HG03354 (cell line): ENCODE data around the gene SPIC.
"Not testable (repeated sequence)": the region's sequence is repeated elsewhere in the genome, so short reads cannot be mapped to it uniquely, and the experiment has no call there.

Experiments used
- ATAC-seq: cut with Tn5 transposase; IDR thresholded peaks from one replicate; pipeline ENCODE4 v1.9.1; 2021; ENCODE audit warnings: mild to moderate bottlenecking; ENCODE audit not compliant: unreplicated experiment, poor library complexity, severe bottlenecking

The SPIC gene

DNA sequence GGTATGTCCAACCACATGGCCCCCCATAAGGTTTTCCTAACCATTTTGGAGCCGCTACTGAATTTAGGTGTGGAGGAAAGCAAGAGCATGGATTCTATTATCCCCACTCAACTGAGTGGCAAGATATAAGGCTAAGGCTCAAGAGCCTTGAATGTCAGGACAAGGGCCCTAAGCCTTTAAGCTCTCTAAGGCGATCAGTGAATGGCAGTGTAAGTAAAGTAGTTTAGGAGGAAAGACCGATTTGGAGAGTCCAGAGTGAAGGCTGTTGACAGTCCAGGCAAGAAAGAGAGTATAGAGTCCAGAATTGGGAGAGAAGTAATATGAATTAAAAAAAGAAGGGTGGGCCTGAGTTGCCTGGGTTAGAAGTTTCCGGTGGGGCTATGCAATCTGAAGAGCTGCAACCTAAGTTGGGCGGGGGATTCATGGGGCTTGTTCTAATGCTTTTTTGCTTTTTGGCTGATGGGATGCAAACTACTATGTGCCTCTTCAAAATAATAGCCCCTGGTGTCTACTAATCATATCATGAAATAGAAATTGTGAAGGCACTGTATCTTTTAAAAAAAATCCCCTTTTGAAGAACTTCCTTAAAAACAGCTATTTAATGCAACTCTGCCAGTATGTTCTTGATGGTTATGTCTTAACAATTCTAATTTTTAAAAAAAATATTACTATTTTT, at the start of gene SPIC:
TSS of gene SPIC (plus strand) at position 626 of the 676 bp plus-strand sequence. CDS start 1,569 bp downstream, outside the sequence.
- ATAC-seq = no peak

DNA sequence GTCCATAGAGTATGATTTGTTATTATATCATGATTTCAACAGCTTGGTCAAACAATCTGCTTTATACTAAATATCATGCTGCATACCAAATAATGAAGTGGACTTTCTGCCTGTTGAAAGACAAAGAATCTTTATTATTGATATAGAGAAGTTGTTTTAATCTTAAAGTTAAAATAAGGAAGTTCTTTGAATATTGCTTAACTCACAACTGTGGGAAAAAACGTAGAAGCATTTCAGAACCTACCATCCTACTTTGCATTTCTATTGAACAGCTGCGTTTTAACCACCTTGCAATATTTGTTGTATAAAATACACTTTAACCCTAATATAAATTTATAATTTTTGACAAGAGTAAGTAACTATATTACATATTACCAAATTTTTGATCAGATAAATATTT, 44.7 kb upstream of the SPIC start:
- no peak for ATAC-seq

DNA sequence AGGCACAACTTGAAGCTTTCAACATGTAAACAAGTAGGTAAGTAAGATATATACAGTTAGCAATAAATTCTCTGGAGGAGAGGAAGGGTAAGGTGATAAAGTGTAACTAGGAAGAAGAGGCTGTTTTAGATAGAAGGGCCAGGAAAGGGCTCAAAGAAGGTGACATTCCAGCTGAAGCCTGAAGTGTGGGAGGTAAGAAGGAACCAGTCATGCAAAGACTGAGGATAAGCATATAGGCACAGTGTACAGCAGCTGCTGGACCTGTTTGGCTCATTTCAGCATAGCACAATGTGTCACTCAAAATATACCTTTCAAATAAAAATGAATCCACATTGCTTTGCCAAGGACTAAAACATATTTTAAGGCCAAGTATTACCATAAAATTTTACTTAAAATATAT, 39.0 kb upstream of the SPIC start:
- no peak for ATAC-seq

DNA sequence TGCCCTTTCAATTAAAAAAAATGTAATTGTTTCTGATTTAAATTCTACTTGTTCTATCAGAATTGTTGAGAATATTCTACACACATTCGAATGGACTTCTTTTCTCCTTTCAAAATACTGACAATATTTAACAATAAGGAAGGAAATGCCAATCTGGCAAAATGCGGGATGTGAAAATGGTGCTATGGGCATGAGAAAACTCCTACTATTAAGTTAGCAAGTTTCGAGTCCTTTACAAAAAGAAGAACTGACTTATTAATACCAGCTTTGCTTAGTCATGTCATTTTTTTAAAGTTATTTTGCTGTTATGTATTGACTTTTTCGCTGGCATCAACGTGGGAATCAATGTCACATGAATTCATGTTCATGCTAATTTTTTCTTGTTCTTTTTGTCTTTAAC, 35.9 kb upstream of the SPIC start:
- no peak for ATAC-seq

DNA sequence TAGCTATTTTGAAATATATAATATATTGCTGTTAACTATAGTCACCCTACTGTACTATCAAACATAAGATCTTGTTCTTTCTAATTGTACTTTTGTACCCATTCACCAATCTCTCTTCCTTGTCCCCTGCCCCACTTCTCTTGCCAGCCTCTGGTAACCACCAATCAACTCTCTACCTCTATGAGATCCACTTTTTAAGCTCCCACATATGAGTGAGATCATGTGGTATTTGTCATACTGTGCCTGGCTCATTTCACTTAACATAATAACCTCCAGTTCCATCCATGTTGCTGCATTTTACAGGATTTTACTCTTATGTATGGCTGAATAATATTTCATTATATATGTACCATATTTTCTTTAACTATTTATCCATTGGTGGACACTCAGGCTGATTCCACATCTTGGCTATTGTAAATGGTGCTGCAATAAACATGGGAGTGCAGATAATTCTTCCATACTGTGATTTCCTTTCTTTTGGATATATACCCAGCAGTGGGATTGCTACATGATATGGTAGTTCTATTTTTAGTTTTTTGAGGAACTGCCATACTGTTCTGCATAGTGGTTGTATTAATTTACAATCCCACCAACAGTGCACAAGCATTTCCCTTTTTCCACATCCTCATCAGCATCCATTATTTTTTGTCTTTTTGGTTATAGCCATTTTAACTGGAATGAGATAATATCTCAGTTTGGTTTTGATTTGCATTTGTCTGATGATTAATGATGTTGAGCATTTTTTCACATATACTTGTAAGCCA, 33.5 kb upstream of the SPIC start:
- ATAC-seq = no peak

DNA sequence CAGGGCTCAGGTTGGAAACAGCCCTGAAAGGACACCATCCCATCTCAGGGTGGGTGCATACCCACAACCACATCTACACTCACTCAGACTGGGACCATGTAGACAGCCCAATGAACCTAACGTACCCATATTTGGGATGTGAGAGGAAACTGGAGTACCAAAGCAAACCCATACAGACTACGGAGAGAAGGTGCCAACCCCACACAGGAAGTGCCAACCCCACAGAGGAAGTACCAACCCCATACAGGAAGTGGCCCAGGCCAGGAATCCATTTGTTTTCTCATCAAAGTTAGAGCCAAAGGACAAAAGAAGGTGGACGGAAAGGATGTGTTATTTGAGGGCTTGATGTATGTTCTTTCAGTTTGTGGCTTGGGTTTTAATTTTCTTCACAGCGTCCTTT, 19.5 kb upstream of the SPIC start:
- no peak for ATAC-seq

DNA sequence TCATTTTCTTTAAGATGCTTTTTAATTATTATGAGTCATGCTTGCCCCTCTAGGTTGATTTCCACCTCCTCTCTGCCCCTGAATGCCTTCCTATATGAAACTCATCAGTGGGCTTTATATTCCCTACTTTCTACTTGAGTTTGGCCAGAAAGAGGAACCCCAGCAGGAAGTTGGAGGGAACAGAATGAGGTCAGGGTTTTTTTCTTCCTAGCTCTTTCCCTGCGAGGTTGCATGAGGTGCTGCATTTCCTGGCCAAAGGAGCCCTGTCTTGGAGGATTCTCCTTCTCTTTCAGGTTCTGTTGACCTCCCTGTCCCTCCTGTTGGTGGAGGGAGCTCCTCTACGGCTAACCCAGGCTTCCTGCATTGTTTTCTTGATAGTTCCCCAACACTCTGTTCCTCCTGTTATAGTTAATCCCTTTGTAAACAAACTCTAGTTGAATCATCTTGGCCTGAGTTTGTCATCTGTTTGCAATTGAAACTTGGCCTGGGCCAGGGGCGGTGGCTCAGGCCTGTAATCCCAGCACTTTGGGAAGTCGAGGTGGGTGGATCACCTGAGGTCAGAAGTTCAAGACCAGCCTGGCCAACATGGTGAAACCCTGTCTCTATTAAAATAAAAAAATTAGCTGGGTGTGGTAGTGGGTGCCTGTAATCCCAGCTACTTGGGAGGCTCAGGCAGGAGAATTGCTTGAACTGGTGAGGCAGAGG, 15.3 kb upstream of the SPIC start:
- ATAC-seq = no peak

DNA sequence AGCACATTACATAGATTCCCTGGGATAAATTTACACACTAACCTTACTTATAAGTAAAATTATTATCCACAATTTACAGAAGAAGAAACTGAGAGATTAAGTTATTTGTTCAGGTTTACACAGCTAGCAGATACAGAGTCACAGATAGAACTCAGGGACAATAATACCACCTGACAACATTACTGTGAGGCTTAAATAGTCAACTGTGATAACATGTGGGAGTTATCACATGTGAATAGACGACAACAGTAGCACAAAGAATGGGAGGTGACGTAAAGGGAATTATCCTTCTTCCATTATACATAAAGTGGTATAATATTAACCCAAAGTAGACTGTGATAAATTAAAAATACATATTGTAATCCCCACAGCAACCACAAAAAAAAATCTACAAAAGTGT, 6.2 kb upstream of the SPIC start:
- ATAC-seq = no peak

DNA sequence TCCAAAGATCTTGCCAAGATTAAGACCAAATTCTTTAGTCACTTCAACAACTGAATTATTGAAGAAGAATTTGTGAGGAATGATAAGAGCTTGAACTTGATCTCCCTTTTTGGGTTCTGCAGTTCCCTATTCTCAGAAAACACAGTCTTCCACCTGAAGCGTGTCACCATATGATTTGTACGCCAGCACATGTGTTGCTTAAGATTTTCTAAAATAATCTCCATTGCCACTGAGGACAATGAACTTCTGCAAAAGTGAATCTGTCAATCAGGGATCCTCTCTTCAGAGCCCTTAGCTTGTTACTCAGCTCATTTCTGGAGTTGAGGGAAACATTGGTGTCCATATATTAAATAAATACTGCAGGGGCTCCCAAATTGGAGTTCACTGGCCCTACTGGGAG, 4.2 kb upstream of the SPIC start:
- ATAC-seq = no peak

DNA sequence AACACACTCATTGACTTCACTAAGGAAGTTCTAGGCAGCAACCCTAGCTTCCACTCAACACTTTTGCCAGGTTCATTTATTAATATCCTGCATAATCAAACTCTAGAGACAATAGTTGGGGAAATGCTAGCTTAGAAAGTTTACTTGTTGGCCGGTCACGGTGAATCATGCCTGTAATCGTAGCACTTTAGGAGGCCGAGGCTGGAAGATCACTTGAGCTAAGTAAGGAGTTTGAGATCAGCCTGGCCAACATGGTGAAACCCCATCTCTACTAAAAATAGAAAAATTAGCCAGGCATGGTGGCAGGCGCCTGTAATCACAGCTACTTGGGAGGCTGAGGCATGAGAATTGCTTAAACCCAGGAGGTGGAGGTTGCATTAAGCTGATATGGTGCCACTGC, 3.3 kb upstream of the SPIC start:
- not testable (repeated sequence) for ATAC-seq

DNA sequence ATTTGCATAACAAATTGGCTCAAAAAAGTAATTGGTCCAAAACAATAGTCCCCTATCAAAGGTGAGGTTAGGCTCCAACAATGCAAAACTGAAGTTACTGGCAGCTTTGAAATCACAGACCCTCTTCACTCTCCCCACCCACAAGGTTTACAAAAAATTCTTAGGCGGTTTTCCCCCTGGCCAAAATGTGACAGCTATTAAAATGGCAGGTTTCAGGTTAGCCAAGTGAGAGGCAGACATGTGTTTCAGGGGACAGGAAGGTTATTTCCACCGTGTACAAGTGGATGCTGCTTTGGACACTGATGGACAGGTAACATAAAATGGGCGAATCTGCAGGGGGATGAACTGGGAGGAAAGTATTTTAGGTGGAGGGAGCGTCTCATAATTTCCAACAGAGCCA, 888 bp upstream of the SPIC start:
- no peak for ATAC-seq

DNA sequence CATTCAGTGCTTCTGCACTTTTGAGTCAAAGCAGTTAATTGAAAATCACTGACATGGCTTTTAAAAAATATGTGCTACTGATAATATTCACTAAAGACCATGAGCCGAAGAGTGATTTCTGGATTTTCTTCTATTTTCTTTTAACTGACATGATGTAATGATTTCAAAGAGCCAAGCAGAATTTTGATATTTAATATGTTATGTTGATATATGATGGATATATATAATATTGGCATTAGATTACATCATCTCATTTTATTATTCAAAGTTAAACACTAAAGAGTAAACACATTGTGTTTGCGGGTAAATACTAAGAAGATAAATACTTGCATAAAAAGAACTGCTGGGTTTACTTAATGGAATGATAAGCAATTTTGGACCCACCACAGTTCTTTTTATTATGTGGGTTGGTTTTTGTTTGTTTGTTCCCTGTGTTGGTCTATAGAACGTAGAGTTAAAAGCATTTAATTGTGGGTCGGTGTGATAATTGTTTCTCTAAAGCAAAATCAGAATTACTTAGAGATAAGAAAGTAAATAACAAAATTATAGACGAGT, 692 bp downstream of the SPIC start:
- ATAC-seq = no peak

DNA sequence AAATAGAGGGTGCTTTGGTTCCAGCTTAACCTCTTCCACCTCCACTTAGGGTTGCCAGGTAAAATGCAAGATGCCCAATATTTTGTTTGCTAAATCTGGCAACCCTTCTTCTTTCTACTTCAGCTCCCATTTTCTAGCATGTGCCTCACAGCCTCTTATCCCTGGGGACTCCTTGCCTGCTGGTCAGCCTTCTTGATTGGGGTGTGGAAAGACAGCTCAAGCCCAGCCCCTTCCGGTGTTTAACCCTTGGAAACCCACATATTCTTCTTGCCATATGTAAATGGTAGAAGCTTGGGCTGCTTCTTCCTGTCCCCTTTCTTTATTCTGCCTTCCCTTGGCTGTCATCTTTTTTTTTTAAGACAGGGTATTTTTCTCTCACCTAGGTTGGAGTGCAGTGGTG, 5.7 kb downstream of the SPIC start:
- ATAC-seq = no peak

DNA sequence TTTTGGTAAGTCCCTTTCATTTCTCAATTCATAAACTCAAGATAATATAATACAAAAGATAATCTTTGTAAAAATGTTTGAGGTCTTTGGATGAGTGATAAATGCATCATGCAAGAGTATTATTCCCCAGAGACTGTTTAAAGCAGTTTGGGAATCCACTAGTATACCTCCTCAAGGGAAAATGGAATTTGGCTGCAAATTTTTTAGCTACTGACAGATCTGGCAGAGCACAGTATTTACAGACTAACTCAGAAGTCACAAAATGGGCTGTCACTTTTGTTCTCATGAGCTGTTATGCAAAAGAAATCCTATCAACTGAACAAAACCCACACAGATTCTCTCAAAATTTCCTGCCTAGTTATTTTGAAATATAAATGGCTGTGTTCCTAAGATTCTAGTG, 9.9 kb downstream of the SPIC start:
- no peak for ATAC-seq

DNA sequence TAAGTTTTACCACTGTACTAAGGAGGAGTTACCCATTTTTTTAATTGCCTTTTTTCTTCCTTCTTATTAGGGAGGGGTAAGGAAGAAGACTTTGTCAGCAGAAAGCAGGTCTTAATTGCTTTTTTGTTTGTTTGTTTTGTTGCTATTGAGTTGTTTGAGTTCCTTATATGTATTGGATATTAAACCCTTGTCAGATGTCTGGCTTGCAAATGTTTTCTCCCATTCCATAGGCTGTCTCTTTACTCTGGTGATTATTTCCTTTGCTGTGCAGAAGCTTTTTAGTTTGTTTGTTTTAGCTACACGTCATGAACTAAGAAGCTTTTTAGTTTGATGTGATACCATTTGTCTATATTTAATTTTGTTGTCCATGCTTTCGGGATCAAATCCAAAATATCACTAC, 13.3 kb downstream of the SPIC start:
- ATAC-seq = no peak

DNA sequence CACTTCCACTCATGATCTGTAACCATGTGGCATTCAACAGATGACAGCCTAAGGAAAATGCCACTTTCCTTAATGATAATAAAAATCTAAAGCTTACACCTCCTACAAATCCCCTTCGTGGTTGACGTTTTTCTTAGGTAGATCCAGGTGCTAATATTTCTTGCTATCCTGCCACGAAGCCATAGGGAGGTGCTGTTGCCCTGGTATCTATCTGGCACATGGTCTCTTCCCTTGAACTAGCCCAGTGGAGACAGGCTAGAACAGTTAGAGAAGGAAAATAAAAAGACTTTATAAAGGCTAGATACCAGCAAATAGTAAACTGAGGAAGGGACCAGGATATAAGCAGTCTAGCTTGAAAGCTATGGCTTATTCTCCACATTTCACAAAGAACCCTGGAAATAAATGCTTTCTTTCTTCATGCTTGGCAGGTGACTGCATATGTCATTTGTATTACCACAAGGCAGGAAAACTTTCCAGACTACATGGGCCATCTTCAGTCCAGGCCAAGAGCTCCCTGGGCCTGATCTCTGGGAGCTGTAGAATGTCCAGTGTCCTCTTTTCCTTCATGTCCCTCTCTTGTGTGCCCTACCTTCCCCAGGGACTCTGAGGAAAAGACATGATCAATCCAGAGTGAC, 15.3 kb downstream of the SPIC start:
- no peak for ATAC-seq

DNA sequence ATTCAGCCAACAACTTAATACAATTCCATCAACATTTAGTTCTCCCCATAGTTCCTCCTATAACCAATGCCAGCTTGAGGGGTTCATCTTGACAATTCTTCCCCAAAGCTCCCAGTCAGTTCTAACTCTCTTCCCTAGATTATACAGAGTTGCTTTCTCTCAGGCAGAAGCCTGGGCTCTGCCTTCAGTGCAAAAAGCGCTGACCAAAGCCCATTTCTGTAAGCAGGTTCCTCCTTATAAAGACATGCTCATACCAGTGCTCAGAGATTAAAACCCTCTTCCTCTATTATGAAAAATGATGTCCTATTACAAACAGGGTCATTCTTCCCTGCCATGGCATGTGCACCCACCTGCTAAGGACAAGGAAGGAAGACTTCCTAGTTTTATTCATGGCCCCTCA, 16.2 kb downstream of the SPIC start:
- no peak for ATAC-seq

DNA sequence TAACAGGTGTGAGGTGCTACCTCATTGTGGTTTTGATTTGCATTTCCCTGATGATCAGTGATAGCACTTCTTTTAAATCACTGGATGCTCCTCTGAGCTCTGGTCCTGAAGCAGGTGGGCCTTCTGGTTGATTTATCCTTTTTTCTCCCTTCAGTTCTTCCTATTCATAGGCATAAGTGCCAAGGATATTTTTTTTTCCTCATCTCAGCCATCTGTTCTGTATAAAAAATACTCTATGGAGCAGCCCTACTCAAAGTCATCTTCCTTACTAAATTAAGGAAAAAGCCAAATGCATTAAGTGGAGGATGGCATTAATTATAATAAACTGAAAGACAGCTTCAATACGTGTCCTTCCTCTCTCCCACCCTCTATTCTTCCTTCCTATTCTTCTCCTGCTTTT, 18.4 kb downstream of the SPIC start:
- ATAC-seq = no peak

DNA sequence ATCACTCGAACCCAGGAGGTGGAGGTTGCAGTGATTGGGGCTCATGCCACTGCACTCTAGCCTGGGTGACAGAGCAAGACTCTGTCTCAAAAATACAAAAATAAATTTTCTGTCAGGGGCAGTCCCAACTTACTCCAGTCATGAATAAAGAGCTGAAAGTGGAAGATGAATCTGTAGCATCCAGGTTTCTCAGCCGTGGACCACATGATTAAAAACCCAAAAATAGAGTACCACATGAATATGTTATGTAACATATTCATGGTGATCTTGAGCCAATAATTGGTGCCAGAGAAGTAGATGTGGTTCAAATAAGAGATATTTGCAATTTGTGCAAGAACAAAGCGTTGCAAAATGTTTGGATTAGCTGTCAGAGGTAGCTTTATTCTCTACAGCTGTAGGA, 23.1 kb downstream of the SPIC start:
- ATAC-seq = no peak

DNA sequence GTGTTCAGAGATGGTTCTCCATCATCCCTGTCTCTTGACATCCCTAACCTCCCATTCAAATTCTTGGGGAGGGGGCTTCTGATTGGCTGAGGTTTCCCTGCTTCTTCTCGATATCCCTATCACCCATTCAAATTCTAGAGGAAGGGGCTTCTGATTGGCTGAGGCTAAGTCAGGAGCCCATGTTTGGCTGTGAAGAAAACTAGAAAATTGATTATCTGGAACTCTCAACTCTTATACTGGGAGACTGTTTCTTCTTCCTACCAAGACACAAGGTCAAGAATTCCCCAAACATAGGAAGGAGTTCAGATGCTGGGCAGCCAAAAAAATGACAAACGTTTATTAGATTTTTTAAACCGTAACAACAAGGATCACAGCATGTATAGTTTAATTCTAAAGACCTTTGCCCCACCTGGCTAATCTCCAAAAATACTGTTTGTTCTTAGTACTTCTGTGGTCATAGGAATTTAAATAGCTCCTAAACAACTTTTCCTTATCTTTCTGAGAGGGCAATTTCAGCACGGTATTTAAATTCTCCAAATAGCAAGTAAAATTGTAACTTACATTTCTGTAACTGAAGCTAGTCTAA, 26.4 kb downstream of the SPIC start:
- no peak for ATAC-seq
